ENCODE data around the gene FBXW10. TPM values are rescaled to one million over a fixed set of nuclear protein-coding genes. Genes with fewer than 3 reads are reported as not detected.

The FBXW10 gene
- total RNA-seq (2022; extraction: Qiagen RNA extraction): 0.92 to 1.7 TPM (median 1.3 TPM) in 5 replicates

GRCh38 chr17:18743699-18744421 lies at the start of gene FBXW10:
Gene FBXW10, plus strand, starts transcription at chr17:18744054. Its CDS starts 191 bp downstream, at chr17:18744245.

GRCh38 chr17:18780991-18781718 lies 37.3 kb downstream of the FBXW10 start, which contains the start of gene TVP23B:
Gene TVP23B, plus strand, starts transcription at chr17:18781183. Its CDS starts 111 bp downstream, at chr17:18781294.

Other genes starting within 250 kb of the FBXW10 start
- not detected in 5 replicates for gene TBC1D28, start 99.7 kb upstream of the FBXW10 start, total RNA-seq (2022; extraction: Qiagen RNA extraction)
- gene FOXO3B, start 61.7 kb upstream of the FBXW10 start, total RNA-seq (2022; extraction: Qiagen RNA extraction): 3.0 to 4.9 TPM (median 4.4 TPM) in 5 replicates
- gene TVP23B, start 37.1 kb downstream of the FBXW10 start, total RNA-seq (2022; extraction: Qiagen RNA extraction): 62.8 to 89.7 TPM (median 68.5 TPM) in 5 replicates
- gene PRPSAP2, start 114.1 kb downstream of the FBXW10 start, total RNA-seq (2022; extraction: Qiagen RNA extraction): 42.4 to 48.3 TPM (median 44.1 TPM) in 5 replicates
- gene SLC5A10, start 208.1 kb downstream of the FBXW10 start, total RNA-seq (2022; extraction: Qiagen RNA extraction): 0.12 to 0.38 TPM (median 0.20 TPM) in 5 replicates